H1 (cell line): Measurements from ENCODE around the gene SHCBP1. TPM values are rescaled to one million over a fixed set of nuclear protein-coding genes. Genes with fewer than 3 reads are reported as not detected.
"Not testable (repeated sequence)": the region's sequence is repeated elsewhere in the genome, so short reads cannot be mapped to it uniquely, and the experiment has no call there.

Source experiments
- CTCF ChIA-PET: fragments of 300-600 bp; sonication (Branson Sonifier 250); formaldehyde crosslinking; loops from one replicate; lab custom pipeline; 2021; ENCODE audit not compliant: partially characterized antibody; lab: Charles Lee
- POLR2A ChIA-PET: fragments of 300-600 bp; sonication (Branson Sonifier 250); formaldehyde crosslinking; loops from one replicate; lab custom pipeline; 2021; ENCODE audit warnings: inconsistent platforms; ENCODE audit not compliant: partially characterized antibody; lab: Charles Lee
- DNase-seq, 2 experiments: peaks; one replicate each; pipeline versions ENCODE4 v3.0.0 to v3.0.0-alpha.2; 2010 to 2022; ENCODE audit warnings: low spot score in 2 of 2, low read depth in 1 of 2, mixed read lengths in 1 of 2
- FAIRE-seq: peaks from 2 replicates; lab custom pipeline; 2011; peaks lifted over from hg19 to GRCh38; lab: Jason Lieb, UNC
- H2AFZ ChIP-seq: 2 replicates; pipeline ENCODE4 v1.8.1; 2012; ENCODE audit warnings: low read length, inconsistent platforms
- H2AK5ac ChIP-seq: 2 replicates; pipeline ENCODE4 v1.6.1; 2013; ENCODE audit warnings: low read depth, low read length
- H2BK120ac ChIP-seq: replicated peaks from 2 replicates; pipeline ENCODE3; 2013; ENCODE audit warnings: low read depth, low read length, inconsistent platforms
- H2BK12ac ChIP-seq: 2 replicates; pipeline ENCODE4 v1.6.1; 2013; ENCODE audit warnings: low read depth, low read length
- H2BK15ac ChIP-seq: 2 replicates; pipeline ENCODE4 v1.6.1; 2013; ENCODE audit warnings: low read length
- H2BK20ac ChIP-seq: 2 replicates; pipeline ENCODE4 v1.6.1; 2013; ENCODE audit warnings: low read length
- H2BK5ac ChIP-seq: 2 replicates; pipeline ENCODE4 v1.6.1; 2013; ENCODE audit warnings: low read depth, low read length
- H3K14ac ChIP-seq: 2 replicates; pipeline ENCODE4 v1.6.1; 2013; ENCODE audit warnings: inconsistent platforms; ENCODE audit not compliant: insufficient read length
- H3K18ac ChIP-seq: 2 replicates; pipeline ENCODE4 v1.6.1; 2013; ENCODE audit warnings: low read length; ENCODE audit errors: extremely low read depth
- H3K23ac ChIP-seq: 2 replicates; pipeline ENCODE4 v1.6.1; 2013; ENCODE audit warnings: inconsistent platforms; ENCODE audit not compliant: insufficient read length
- H3K23me2 ChIP-seq: 2 replicates; pipeline ENCODE4 v1.6.1; 2013; ENCODE audit warnings: low read depth, low read length
- H3K27ac ChIP-seq: 2 replicates; pipeline ENCODE4 v1.6.1; 2011; ENCODE audit warnings: low read depth, low read length, inconsistent platforms
- H3K27me3 ChIP-seq, 4 experiments: replicated peaks in 1 of 4; 1 replicate in 1 of 4; 2 replicates in 3 of 4; pipeline versions ENCODE4 v1.6.1 to v1.8.1; 2011 to 2013; ENCODE audit warnings: low read length in 3 of 4, mild to moderate bottlenecking in 3 of 4, inconsistent platforms in 2 of 4, mixed read lengths in 2 of 4, moderate library complexity in 1 of 4; ENCODE audit not compliant: control insufficient read depth in 3 of 4, insufficient read depth in 3 of 4; ENCODE audit errors: extremely low read depth in 1 of 4
- H3K36me3 ChIP-seq, 4 experiments: 2 replicates each; pipeline versions ENCODE4 v1.6.1 to v1.8.1; 2011 to 2013; ENCODE audit warnings: mild to moderate bottlenecking in 4 of 4, low read length in 3 of 4, moderate library complexity in 2 of 4, control low read depth in 1 of 4, inconsistent platforms in 1 of 4; ENCODE audit not compliant: insufficient read depth in 4 of 4, control insufficient read depth in 2 of 4
- H3K4ac ChIP-seq: replicated peaks from 2 replicates; pipeline ENCODE3; 2013; ENCODE audit warnings: low read length, low read depth, mixed read lengths, inconsistent platforms; ENCODE audit not compliant: insufficient read length
- H3K4me1 ChIP-seq, 4 experiments: replicated peaks in 1 of 4; 1 replicate in 1 of 4; 2 replicates in 3 of 4; pipeline versions ENCODE4 v1.6.1 to v1.8.1; 2011 to 2013; ENCODE audit warnings: low read length in 3 of 4, inconsistent platforms in 2 of 4, mixed read lengths in 1 of 4; ENCODE audit not compliant: insufficient read depth in 4 of 4, control insufficient read depth in 3 of 4
- H3K4me2 ChIP-seq, 2 experiments: 2 replicates each; pipeline versions ENCODE4 v1.6.1 to v1.8.1; 2011 to 2013; ENCODE audit warnings: low read depth in 2 of 2, low read length in 2 of 2, control low read depth in 1 of 2, inconsistent platforms in 1 of 2, mild to moderate bottlenecking in 1 of 2; ENCODE audit not compliant: insufficient read depth in 1 of 2
- H3K4me3 ChIP-seq, 4 experiments: fragments of 200-600, 300-600 bp in 1 of 4; sonication (generic), shearing (Covaris generic), sonication (Bioruptor Twin) in 1 of 4; 2 replicates each; pipeline versions ENCODE4 v1.5.1 to v1.8.1; 2011 to 2016; ENCODE audit warnings: low read length in 4 of 4, low read depth in 3 of 4, control low read depth in 2 of 4, inconsistent platforms in 2 of 4, mild to moderate bottlenecking in 2 of 4, mixed read lengths in 1 of 4, moderate library complexity in 1 of 4; ENCODE audit not compliant: insufficient read depth in 2 of 4; ENCODE audit errors: extremely low read depth in 1 of 4
- H3K56ac ChIP-seq: replicated peaks from 2 replicates; pipeline ENCODE3; 2013; ENCODE audit warnings: low read depth, mild to moderate bottlenecking, mixed read lengths, low read length, inconsistent platforms; ENCODE audit not compliant: insufficient read length
- H3K79me1 ChIP-seq: 2 replicates; pipeline ENCODE4 v1.6.1; 2013; ENCODE audit warnings: low read depth, low read length, control low read depth
- H3K79me2 ChIP-seq, 2 experiments: 2 replicates each; pipeline versions ENCODE4 v1.6.1 to v1.8.1; 2012 to 2013; ENCODE audit warnings: low read length in 2 of 2, mild to moderate bottlenecking in 2 of 2, inconsistent platforms in 1 of 2; ENCODE audit not compliant: insufficient read depth in 2 of 2, control insufficient read depth in 1 of 2
- H3K9ac ChIP-seq, 4 experiments: replicated peaks in 1 of 4; 1 replicate in 1 of 4; 2 replicates in 3 of 4; pipeline versions ENCODE4 v1.6.1 to v1.8.1; 2011 to 2013; ENCODE audit warnings: low read depth in 3 of 4, low read length in 3 of 4, control low read depth in 2 of 4, mild to moderate bottlenecking in 2 of 4, moderate library complexity in 2 of 4, inconsistent platforms in 1 of 4; ENCODE audit errors: extremely low read depth in 1 of 4
- H3K9me3 ChIP-seq, 2 experiments: 2 replicates each; pipeline versions ENCODE4 v1.6.1 to v1.8.1; 2012 to 2013; ENCODE audit warnings: mild to moderate bottlenecking in 2 of 2, moderate library complexity in 2 of 2, control low read depth in 1 of 2, inconsistent platforms in 1 of 2, low read depth in 1 of 2, low read length in 1 of 2, mixed read lengths in 1 of 2; ENCODE audit not compliant: insufficient read depth in 2 of 2
- H4K20me1 ChIP-seq, 2 experiments: replicated peaks in 1 of 2; 2 replicates each; pipeline versions ENCODE3 to v1.8.1; 2011 to 2013; ENCODE audit warnings: inconsistent platforms in 2 of 2, low read length in 2 of 2, mild to moderate bottlenecking in 1 of 2; ENCODE audit not compliant: insufficient read depth in 2 of 2, control insufficient read depth in 1 of 2
- H4K5ac ChIP-seq: 2 replicates; pipeline ENCODE4 v1.6.1; 2013; ENCODE audit warnings: low read length, low read depth, mixed read lengths, inconsistent platforms; ENCODE audit not compliant: insufficient read length
- H4K8ac ChIP-seq: 2 replicates; pipeline ENCODE4 v1.8.0; 2013; ENCODE audit warnings: mild to moderate bottlenecking, moderate library complexity, low read length, inconsistent platforms; ENCODE audit not compliant: insufficient read depth; ENCODE audit errors: extremely low read depth
- H4K91ac ChIP-seq: replicated peaks from 2 replicates; pipeline ENCODE3; 2013; ENCODE audit warnings: low read length, mixed read lengths, inconsistent platforms; ENCODE audit not compliant: insufficient read length
- MAX ChIP-seq: IDR thresholded peaks from 2 replicates; pipeline ENCODE4 v1.6.1; 2012; ENCODE audit warnings: inconsistent platforms
- RAD21 ChIP-seq, 2 experiments: IDR thresholded peaks in 1 of 2; conservative IDR thresholded peaks in 1 of 2; 2 replicates each; pipeline ENCODE4 v1.6.1; 2011; ENCODE audit warnings: low read depth in 2 of 2, low read length in 2 of 2, improper control_type of control experiment in 1 of 2, inconsistent platforms in 1 of 2, mild to moderate bottlenecking in 1 of 2, moderate library complexity in 1 of 2
- SIN3A ChIP-seq, 2 experiments: IDR thresholded peaks in 1 of 2; conservative IDR thresholded peaks in 1 of 2; 2 replicates each; pipeline ENCODE4 v1.6.1; 2011 to 2012; ENCODE audit warnings: low read length in 2 of 2, improper control_type of control experiment in 1 of 2, low read depth in 1 of 2, mild to moderate bottlenecking in 1 of 2
- WGBS, 2 experiments: shearing (Covaris generic) in 1 of 2; methylation state at CpG; one replicate each; pipeline versions ENCODE4 v1.1.6 to v1.1.7; 2013 to 2015; ENCODE audit warnings: low lambda C conversion rate in 2 of 2, mixed read lengths in 2 of 2, inconsistent platforms in 1 of 2, low coverage in 1 of 2, missing lambda C conversion rate in 1 of 2; ENCODE audit not compliant: insufficient replicate concordance in 2 of 2, insufficient coverage in 1 of 2, insufficient read length in 1 of 2; ENCODE audit errors: extremely low coverage in 1 of 2, missing lambda C conversion rate in 1 of 2; 5-methylcytosine and 5-hydroxymethylcytosine counted together
- polyA plus RNA-seq, 7 experiments: library from polyadenylated mRNA; depleted of rRNA in 3 of 7; stranded (reverse) in 5 of 7; unstranded in 2 of 7; fragments of >200 nt in 5 of 7; fragments of 200-250 nt in 2 of 7; gene quantifications; 1 replicate in 5 of 7; 2 replicates in 1 of 7; 4 replicates in 1 of 7; pipeline versions ENCODE4 v1.2.1 to v1.2.3, GENCODE V29; 2011 to 2013; ENCODE audit warnings: missing spikeins in 2 of 7, mixed read lengths in 2 of 7
- total RNA-seq: library from RNA; stranded (reverse); fragmentation: NEBNext Ultra II Directional; extraction: Animal tissue kit (Norgen Biotek cat#: 25700); gene quantifications from 2 replicates; pipeline ENCODE4 v1.2.1, GENCODE V29; 2021
- TF ChIP-seq, protein P1 (sequence below), 3 experiments: IDR thresholded peaks; 1 replicate in 2 of 3; 2 replicates in 1 of 3; pipeline versions ENCODE4 v1.5.1 to v1.6.1; 2011; ENCODE audit warnings: low read length in 3 of 3, mild to moderate bottlenecking in 3 of 3, inconsistent platforms in 2 of 3, low read depth in 1 of 3, moderate library complexity in 1 of 3; ENCODE audit not compliant: insufficient read depth in 1 of 3; ENCODE audit errors: control extremely low read depth in 1 of 3

SHCBP1 gene
- total and polyA plus RNA-seq, 2 of the 8 experiments (the other 6 are each of a cell fraction or from before 2014, with no cell fraction given) = 5.7 to 14.8 TPM

DNA sequence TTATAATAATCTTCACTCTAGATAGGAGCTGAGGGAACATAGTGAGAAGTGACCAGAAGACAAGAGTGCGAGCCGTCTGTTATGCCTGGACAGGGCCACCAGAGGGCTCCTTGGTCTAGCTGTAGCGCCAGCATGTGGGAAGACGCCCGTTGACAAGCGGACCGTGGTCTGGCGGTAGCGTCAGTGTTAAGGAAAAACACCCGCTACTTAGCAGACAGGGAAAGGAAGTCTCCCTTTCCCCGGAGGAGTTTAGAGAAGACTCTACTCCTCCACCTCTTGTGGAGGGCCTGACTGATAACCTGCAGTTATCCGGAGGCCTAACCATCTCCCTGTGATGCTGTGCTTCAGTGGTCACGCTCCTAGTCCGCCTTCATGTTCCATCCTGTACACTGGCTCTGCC, 66.7 kb downstream of the SHCBP1 start:
- H2BK20ac ChIP-seq, H3K4me3 ChIP-seq, H2BK120ac ChIP-seq, H3K23me2 ChIP-seq, H3K79me1 ChIP-seq, H3K4me1 ChIP-seq, H3K79me2 ChIP-seq, H3K18ac ChIP-seq, H4K8ac ChIP-seq, H3K23ac ChIP-seq, H3K9ac ChIP-seq, H3K14ac ChIP-seq, H3K9me3 ChIP-seq, H2BK5ac ChIP-seq, H3K36me3 ChIP-seq, H3K27ac ChIP-seq, H3K27me3 ChIP-seq, POLR2A ChIA-PET, H4K5ac ChIP-seq, H3K4ac ChIP-seq, H2BK12ac ChIP-seq, H2BK15ac ChIP-seq, H3K56ac ChIP-seq, H4K20me1 ChIP-seq, H2AK5ac ChIP-seq, H4K91ac ChIP-seq: not testable (repeated sequence)
- WGBS, 2 experiments = 26% methylated on average over 14 of the region's 14 CpGs; no CpG with 5 or more reads in 1 of the 2 experiments
- CTCF ChIA-PET = interaction anchor here (0.8 to 2.2 kb wide), 9 partner anchors 12 to 201 kb away, joined by 3 to 6 read pairs (median 4); no protein-coding TSS in a partner anchor
- Histone ChIP-seq H2AFZ (peak overlapping the region; percentile 73), H3K4me2 (0 out of 4 replicates have a peak overlapping the region, but pooled peaks of 1 of the 2 experiments have one; percentile 14)
- TF ChIP-seq SIN3A (conservative IDR thresholded peaks at IDR 0.05 in 1 of 2, IDR thresholded peaks at IDR 0.05 in 1 of 2; ENCODE audit: low read depth in 1 of 2, low read length in 2 of 2) = peak in 1 of 2 experiments; percentile 56; a peak in 1 of 4 replicates
- TF ChIP-seq, protein P1, sequence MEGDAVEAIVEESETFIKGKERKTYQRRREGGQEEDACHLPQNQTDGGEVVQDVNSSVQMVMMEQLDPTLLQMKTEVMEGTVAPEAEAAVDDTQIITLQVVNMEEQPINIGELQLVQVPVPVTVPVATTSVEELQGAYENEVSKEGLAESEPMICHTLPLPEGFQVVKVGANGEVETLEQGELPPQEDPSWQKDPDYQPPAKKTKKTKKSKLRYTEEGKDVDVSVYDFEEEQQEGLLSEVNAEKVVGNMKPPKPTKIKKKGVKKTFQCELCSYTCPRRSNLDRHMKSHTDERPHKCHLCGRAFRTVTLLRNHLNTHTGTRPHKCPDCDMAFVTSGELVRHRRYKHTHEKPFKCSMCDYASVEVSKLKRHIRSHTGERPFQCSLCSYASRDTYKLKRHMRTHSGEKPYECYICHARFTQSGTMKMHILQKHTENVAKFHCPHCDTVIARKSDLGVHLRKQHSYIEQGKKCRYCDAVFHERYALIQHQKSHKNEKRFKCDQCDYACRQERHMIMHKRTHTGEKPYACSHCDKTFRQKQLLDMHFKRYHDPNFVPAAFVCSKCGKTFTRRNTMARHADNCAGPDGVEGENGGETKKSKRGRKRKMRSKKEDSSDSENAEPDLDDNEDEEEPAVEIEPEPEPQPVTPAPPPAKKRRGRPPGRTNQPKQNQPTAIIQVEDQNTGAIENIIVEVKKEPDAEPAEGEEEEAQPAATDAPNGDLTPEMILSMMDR (IDR thresholded peaks at IDR 0.05; ENCODE audit: control extremely low read depth in 1 of 3, insufficient read depth in 1 of 3, low read depth in 1 of 3, low read length in 3 of 3) = peak; percentile 75 to 82 (median 79)
- peak; percentile 78 to 81 for TF ChIP-seq RAD21 (IDR thresholded peaks at IDR 0.05 in 1 of 2, conservative IDR thresholded peaks at IDR 0.05 in 1 of 2; ENCODE audit: low read depth in 2 of 2, low read length in 2 of 2)
- TF ChIP-seq MAX = 0 out of 2 replicates have a peak, but pooled peaks have one; percentile 9
- FAIRE-seq (peak; percentile 32), DNase-seq (peak in 1 of 2 experiments; percentile 76)
